GM12891 (cell line): ENCODE results near the gene SLX1A.

ENCODE experiments used
- PAX5 ChIP-seq: IDR thresholded peaks from 2 replicates; pipeline ENCODE4 v1.6.1; 2011; ENCODE audit warnings: low read length, moderate library complexity, mild to moderate bottlenecking; ENCODE audit not compliant: insufficient read depth, severe bottlenecking
- POLR2A ChIP-seq: IDR thresholded peaks from 2 replicates; pipeline ENCODE4 v1.6.1; 2011; ENCODE audit warnings: low read depth, low read length, control low read depth
- POLR2AphosphoS5 ChIP-seq: IDR thresholded peaks from 2 replicates; pipeline ENCODE4 v1.6.1; 2011; ENCODE audit warnings: low read depth, low read length, control low read depth
- POU2F2 ChIP-seq: IDR thresholded peaks from 2 replicates; pipeline ENCODE4 v1.6.1; 2011; ENCODE audit warnings: low read depth, mild to moderate bottlenecking, control low read depth, low read length, moderate library complexity
- SPI1 ChIP-seq: IDR thresholded peaks from 2 replicates; pipeline ENCODE4 v1.6.1; 2011; ENCODE audit warnings: low read depth, low read length, control low read depth
- TAF1 ChIP-seq: IDR thresholded peaks from 2 replicates; pipeline ENCODE4 v1.6.1; 2011; ENCODE audit warnings: low read depth, low read length, control low read depth

DNA sequence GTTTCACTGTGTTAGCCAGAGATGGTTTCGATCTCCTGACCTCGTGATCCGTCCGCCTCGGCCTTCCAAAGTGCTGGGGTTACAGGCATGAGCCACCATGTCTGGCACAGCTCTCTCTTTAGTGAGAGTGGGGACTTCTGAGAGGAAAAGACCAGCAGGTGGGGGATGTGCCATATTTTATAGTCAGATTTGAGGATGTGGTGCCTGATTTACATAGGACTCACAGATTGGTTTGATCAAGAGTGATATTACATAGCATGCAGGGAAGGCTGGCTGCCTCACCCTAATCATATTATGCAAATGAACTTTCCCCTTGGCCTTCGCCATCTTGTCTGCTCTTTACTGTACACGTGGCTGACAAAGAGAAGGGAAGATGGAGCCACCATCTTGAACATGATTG, 42.6 kb upstream of the SLX1A start:
- TF ChIP-seq POLR2AphosphoS5 (no peak), TAF1 (no peak), POLR2A (no peak), SPI1 (no peak), POU2F2 (no peak), PAX5 (no peak)
